Raji (cell line): ENCODE results near the gene RNGTT.

Experiments used
- POLR2A ChIP-seq: IDR thresholded peaks from 2 replicates; pipeline ENCODE4 v1.6.1; 2011; ENCODE audit warnings: low read depth, low read length, control low read depth; ENCODE audit not compliant: insufficient read depth

Gene RNGTT

DNA sequence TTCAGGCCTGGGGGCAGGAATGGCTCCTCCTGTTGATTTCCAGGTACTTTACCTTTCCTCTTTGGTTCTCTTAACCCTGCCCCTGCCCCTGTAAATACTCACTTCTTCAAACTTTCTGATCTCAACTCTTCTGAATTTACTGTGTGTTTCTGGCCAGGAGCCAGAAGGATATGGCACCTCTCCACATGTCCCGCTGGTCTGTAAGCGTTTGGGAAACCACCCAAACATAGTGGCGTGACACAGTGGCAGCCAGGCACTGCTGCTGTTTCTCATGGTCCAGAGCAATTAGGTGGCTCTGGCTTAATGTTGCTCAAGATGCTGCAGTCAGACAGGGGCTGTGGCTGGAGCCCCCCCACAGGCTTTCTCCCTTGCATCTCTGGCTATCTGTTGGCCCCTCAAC is 374.5 kb downstream of the RNGTT start:
- TF ChIP-seq POLR2A = no peak

- no peak for TF ChIP-seq POLR2A
Measured at GRCh38 chr6:88587150-88587520, 376.3 kb downstream of the RNGTT start.

DNA sequence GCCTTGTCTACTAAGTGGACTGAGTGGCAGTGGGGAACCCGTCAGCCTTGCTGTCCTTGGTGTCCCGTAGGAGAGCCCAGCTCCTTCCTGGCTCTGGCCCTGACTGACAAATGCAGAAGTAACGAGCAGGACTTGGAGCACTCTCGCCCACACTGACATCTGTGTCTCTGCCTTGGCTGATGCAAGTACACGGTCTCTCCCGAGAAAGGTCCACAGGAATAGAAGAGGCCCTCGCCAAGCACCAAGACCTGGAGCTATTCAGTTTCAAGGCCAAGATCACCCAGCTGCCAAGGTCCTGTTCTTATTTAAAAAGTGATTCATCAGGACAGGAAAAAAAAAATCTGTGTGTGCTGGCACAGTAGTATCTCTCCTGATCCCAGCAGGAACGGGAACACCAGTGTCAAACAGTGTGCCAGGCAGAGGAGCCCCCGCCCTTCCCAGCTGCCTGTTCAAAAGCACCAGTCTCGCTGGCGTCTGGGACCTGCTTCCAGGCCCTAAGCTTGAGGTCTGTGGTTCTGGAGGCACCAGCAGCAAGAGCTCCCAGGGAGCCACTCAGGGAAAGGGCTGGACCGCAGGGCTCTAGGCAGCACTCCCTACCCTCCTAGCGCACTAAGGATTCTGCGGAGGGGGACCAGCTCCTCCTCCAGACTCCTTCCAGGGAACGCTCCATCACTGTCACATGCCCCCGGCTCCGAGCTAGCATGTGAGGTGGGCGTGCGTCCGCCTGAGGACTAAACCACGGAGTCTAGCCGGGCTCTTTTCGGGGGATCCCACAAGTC is 376.9 kb downstream of the RNGTT start:
- TF ChIP-seq POLR2A = no peak

GRCh38 chr6:88585276-88585692 is 378.1 kb downstream of the RNGTT start:
- no peak for TF ChIP-seq POLR2A

DNA sequence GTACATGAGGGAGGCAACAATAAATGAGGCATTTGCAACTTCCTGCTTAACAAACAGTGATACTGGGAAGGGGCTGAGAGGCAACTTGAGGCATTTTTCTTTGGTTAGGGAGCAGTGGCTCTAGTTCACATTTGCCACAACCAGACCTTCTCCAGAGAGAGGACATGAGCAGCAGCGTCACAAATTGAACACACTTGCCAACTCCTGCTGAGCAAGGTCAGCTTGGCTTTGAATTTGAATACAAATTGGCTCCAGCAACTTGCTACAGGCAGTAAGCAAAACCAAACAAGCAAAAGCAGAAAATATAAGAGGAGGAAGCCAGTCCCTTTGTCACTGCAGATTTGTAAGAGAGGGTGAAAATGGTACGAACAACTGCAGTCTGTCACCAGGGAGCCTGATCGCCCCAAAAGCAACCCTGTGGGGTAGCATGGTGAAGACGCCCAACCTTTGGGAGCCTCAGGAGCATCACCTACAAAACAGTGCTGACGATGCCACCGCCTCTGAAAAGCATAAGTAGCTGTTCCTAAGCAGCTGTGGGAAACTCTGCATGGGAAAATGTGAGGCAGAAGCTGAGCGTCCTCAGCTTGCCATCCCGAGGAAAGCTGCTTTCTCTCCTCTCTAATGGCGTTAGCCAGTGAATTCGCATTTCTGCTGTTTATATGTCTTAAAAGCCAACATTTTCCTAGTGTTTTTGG is 378.7 kb downstream of the RNGTT start:
- TF ChIP-seq POLR2A = no peak

DNA sequence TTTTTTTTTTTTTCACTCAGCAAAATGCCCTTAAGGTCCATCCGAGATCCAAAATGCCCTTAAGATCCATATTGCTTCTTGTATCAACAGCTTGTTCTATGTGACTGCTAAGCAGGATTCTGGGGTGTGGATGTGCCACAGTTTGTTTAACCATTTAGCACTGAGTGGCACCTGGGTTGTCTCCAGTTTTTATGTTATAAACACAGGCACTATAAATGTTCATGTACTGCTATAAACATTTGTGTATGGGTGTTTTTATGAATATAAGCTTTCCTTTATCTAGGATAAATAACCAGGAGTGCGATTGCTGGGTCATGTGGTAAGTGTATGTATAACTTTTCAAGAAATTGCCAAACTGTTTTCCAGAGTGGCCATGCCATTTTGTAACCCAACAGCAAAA is 386.0 kb downstream of the RNGTT start:
- no peak for TF ChIP-seq POLR2A

DNA sequence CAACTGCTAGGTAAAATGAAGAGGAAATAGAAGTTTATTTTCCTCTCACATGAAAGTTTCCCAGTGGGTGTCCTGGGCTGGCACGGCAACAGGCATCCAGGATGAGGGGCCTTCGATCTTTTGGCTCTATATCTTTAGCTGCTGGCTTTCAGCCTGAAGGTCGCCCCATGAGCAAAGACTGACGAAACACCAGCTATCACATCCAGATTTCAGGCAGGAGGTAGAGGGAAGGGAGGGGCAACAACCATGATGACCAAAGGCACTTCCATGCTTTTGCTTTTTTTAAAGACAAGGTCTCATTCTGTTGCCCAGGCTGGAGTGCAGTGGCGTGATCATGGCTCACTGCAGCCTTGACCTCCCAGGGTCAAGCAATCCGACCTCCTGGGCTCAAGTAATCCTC is 387.9 kb downstream of the RNGTT start:
- TF ChIP-seq POLR2A = no peak

GRCh38 chr6:88574651-88575050 is 388.8 kb downstream of the RNGTT start:
- TF ChIP-seq POLR2A = no peak

GRCh38 chr6:88574031-88574430 is 389.4 kb downstream of the RNGTT start:
- TF ChIP-seq POLR2A = no peak

GRCh38 chr6:88573561-88573960 is 389.9 kb downstream of the RNGTT start:
- no peak for TF ChIP-seq POLR2A

- no peak for TF ChIP-seq POLR2A
Measured at GRCh38 chr6:88572449-88573139, 390.8 kb downstream of the RNGTT start.

DNA sequence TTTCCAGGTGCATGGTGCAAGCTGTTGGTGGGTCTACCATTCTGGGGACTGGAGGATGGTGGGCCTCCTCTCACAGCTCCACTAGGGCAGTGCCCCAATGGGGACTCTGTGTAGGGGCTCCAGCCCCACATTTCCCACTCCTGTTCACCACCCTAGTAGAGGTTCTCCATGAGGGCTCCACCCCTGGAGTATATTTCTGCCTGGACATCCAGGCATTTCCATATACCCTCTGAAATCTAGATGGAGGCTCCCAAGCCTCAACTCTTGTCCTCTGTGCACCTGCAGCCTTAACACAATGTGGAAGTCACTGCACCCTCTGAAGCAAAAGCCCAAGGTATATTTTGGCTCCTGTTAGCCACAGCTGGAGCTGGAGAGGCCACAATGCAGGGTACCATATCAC is 393.5 kb downstream of the RNGTT start:
- no peak for TF ChIP-seq POLR2A

- no peak for TF ChIP-seq POLR2A
Measured at GRCh38 chr6:88567696-88568095, 395.7 kb downstream of the RNGTT start.

DNA sequence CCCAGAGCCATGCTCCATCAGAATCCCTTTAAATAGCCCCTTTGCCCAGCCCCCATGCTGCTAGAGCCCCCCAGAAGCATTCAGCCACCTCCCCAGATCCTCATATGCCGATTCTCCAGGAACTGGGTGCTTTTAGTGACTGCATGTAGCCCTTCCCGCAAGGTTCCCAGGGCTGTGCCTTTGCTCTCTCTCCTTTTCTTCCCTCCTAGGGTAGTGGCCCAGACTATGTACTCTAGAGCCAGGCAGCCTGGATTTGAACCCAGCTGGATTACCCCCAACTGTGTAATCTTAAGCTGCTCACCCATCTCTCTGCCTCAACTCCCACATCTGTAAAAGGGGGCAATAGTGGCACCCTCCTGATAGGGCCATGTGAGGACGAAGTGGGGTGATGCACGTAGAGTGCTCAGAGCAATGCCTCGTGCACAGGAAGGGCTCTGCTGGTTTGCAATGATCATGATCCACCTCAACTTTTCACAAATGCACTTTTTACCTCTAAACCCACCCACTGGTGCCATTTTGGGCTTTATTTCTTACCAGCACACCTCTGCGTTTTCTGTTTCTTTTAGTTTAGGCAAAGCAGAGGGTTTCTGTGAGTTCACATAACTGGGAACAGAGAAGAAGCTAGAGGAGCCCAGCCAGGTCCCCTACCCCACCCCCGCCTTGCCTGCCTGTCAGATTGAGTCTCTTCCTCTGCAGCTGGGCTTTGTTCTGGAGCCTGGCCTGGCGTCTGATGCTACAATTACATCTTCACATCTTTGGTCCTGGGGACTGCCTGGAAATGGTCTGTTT is 396.5 kb downstream of the RNGTT start:
- no peak for TF ChIP-seq POLR2A

GRCh38 chr6:88565836-88566235 is 397.6 kb downstream of the RNGTT start:
- no peak for TF ChIP-seq POLR2A
